CD4-positive, alpha-beta T cell (primary cell): ENCODE results near the gene KPNA3. TPM values are rescaled to one million over a fixed set of nuclear protein-coding genes. Genes with fewer than 3 reads are reported as not detected.
"Not testable (repeated sequence)": the region's sequence is repeated elsewhere in the genome, so short reads cannot be mapped to it uniquely, and the experiment has no call there.

ENCODE experiments used
- ATAC-seq: fragments of 200-7000 bp; cut with Tn5 transposase; one replicate; pipeline ENCODE4 v1.10.0; 2022; ENCODE audit warnings: mild to moderate bottlenecking; ENCODE audit not compliant: poor library complexity
- CTCF ChIA-PET: fragments of 350-600 bp; sonication (Branson Sonifier 250); formaldehyde crosslinking; loops from one replicate; lab custom pipeline; 2021; ENCODE audit warnings: antibody characterized with exemption, inconsistent platforms; lab: Charles Lee
- POLR2A ChIA-PET: fragments of 350-600 bp; sonication (Branson Sonifier 250); formaldehyde crosslinking; loops from one replicate; lab custom pipeline; 2021; ENCODE audit warnings: antibody characterized with exemption, inconsistent platforms; lab: Charles Lee
- DNase-seq, 14 experiments: peaks; one replicate each; pipeline ENCODE4 v3.0.0-alpha.2; 2013 to 2020; ENCODE audit warnings: mixed read lengths in 2 of 14
- H3K27ac ChIP-seq, 2 donors: one replicate each; pipeline versions ENCODE4 v1.5.1 to v1.7.0; 2013; ENCODE audit warnings: low read length in 2 of 2, low read depth in 1 of 2, mild to moderate bottlenecking in 1 of 2
- H3K27me3 ChIP-seq, 2 experiments: 1 replicate in 1 of 2; 2 replicates in 1 of 2; pipeline versions ENCODE4 v1.6.1 to v1.7.0; 2013; ENCODE audit warnings: low read length in 2 of 2, control low read depth in 1 of 2, mild to moderate bottlenecking in 1 of 2, moderate library complexity in 1 of 2; ENCODE audit not compliant: insufficient read depth in 2 of 2, control insufficient read depth in 1 of 2
- H3K36me3 ChIP-seq: one replicate; pipeline ENCODE4 v1.6.1; 2013; ENCODE audit warnings: low read length, control low read depth; ENCODE audit not compliant: insufficient read depth
- H3K4me1 ChIP-seq: one replicate; pipeline ENCODE4 v1.6.1; 2013; ENCODE audit warnings: low read length, control low read depth; ENCODE audit not compliant: insufficient read depth
- H3K4me3 ChIP-seq: one replicate; pipeline ENCODE4 v1.5.1; 2013; ENCODE audit warnings: mild to moderate bottlenecking, low read length, moderate library complexity
- H3K9me3 ChIP-seq, 2 experiments: 1 replicate in 1 of 2; 2 replicates in 1 of 2; pipeline versions ENCODE4 v1.6.1 to v1.7.0; 2013; ENCODE audit warnings: low read length in 2 of 2, mild to moderate bottlenecking in 2 of 2, control low read depth in 1 of 2, moderate library complexity in 1 of 2; ENCODE audit not compliant: control insufficient read depth in 1 of 2, insufficient read depth in 1 of 2
- H3K27ac Mint-ChIP-seq: one replicate; pipeline ENCODE4 v1.8.0; 2020; ENCODE audit warnings: mixed read lengths
- H3K27me3 Mint-ChIP-seq: one replicate; pipeline ENCODE4 v1.8.0; 2021; ENCODE audit warnings: mixed read lengths
- H3K36me3 Mint-ChIP-seq: one replicate; pipeline ENCODE4 v1.8.0; 2021; ENCODE audit warnings: low read depth, mixed read lengths
- H3K4me1 Mint-ChIP-seq: one replicate; pipeline ENCODE4 v1.8.0; 2021; ENCODE audit warnings: low read depth, mixed read lengths
- H3K4me3 Mint-ChIP-seq: one replicate; pipeline ENCODE4 v1.8.0; 2020; ENCODE audit warnings: mild to moderate bottlenecking, mixed read lengths
- H3K9me3 Mint-ChIP-seq: one replicate; pipeline ENCODE4 v1.8.0; 2020; ENCODE audit warnings: mixed read lengths
- intact Hi-C, 2 experiments: fragments of 100-400 bp; cut with DNase I in 1 of 2; cut with micrococcal nuclease in 1 of 2; formaldehyde crosslinking; loops; one replicate each; pipeline versions ENCODE4 v1.15.1 to v1.9.0; 2023 to 2025; cut with DNase I, micrococcal nuclease
- total RNA-seq, 174 experiments: library from RNA in 2 of 174; stranded (reverse) in 2 of 174; gene quantifications; one replicate each; pipeline ENCODE4 v1.2.3 and lab custom pipeline; 2021 to 2026
- TF ChIP-seq, protein P1 (sequence below): fragments of 200-600 bp; IDR thresholded peaks from one replicate; pipeline ENCODE4 v1.8.0; 2022; ENCODE audit warnings: antibody characterized with exemption, mild to moderate bottlenecking

The KPNA3 gene
- total RNA-seq, 2 experiments from 2014 or later = 15.7 to 17.3 TPM

GRCh38 chr13:49716615-49717014 is 75.9 kb downstream of the KPNA3 start:
- peaks cover 89% of the 10 kb centered on the region for H3K36me3 Mint-ChIP-seq
- CTCF ChIA-PET = no interaction called here
- TF ChIP-seq, protein P1, sequence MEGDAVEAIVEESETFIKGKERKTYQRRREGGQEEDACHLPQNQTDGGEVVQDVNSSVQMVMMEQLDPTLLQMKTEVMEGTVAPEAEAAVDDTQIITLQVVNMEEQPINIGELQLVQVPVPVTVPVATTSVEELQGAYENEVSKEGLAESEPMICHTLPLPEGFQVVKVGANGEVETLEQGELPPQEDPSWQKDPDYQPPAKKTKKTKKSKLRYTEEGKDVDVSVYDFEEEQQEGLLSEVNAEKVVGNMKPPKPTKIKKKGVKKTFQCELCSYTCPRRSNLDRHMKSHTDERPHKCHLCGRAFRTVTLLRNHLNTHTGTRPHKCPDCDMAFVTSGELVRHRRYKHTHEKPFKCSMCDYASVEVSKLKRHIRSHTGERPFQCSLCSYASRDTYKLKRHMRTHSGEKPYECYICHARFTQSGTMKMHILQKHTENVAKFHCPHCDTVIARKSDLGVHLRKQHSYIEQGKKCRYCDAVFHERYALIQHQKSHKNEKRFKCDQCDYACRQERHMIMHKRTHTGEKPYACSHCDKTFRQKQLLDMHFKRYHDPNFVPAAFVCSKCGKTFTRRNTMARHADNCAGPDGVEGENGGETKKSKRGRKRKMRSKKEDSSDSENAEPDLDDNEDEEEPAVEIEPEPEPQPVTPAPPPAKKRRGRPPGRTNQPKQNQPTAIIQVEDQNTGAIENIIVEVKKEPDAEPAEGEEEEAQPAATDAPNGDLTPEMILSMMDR = no peak

GRCh38 chr13:49714757-49715156 is 77.7 kb downstream of the KPNA3 start:
- DNase-seq = no peak
- peaks cover 11% of the 10 kb centered on the region for H3K9me3 Mint-ChIP-seq
- H3K27ac Mint-ChIP-seq = no peak overlapping the region
- CTCF ChIA-PET = no interaction called here
- TF ChIP-seq, protein P1 = no peak
- POLR2A ChIA-PET = no interaction called here
- Histone ChIP-seq H3K9me3 (peaks cover 4 to 5% of the 10 kb centered on the region in 2 experiments), H3K4me3 (no peak overlapping the region), H3K4me1 (no peaks in the 10 kb centered on the region), H3K27ac (no peak overlapping the region), H3K36me3 (peaks cover 28% of the 10 kb centered on the region), H3K27me3 (no peaks in the 10 kb centered on the region)
- no peak overlapping the region for H3K4me3 Mint-ChIP-seq
- ATAC-seq = no peak
- intact Hi-C loops = no loop called here
- no peaks in the 10 kb centered on the region for H3K27me3 Mint-ChIP-seq
- no peaks in the 10 kb centered on the region for H3K4me1 Mint-ChIP-seq
- peaks cover 90% of the 10 kb centered on the region for H3K36me3 Mint-ChIP-seq

More at GRCh38 chr13:49716615-49717014, 75.9 kb downstream of the KPNA3 start:
- ATAC-seq (no peak), DNase-seq (no peak)
- H3K9me3 Mint-ChIP-seq = peaks cover 11% of the 10 kb centered on the region
- Histone ChIP-seq H3K4me1 (no peaks in the 10 kb centered on the region), H3K36me3 (peaks cover 37% of the 10 kb centered on the region), H3K9me3 (peaks cover 4 to 5% of the 10 kb centered on the region in 2 experiments), H3K27ac (no peak overlapping the region), H3K27me3 (no peaks in the 10 kb centered on the region), H3K4me3 (no peak overlapping the region)
- no peaks in the 10 kb centered on the region for H3K4me1 Mint-ChIP-seq
- H3K4me3 Mint-ChIP-seq = no peak overlapping the region
- H3K27ac Mint-ChIP-seq = no peak overlapping the region
- POLR2A ChIA-PET = no interaction called here
- intact Hi-C loops = no loop called here
- no peaks in the 10 kb centered on the region for H3K27me3 Mint-ChIP-seq

- H3K27ac Mint-ChIP-seq = no peak overlapping the region
Observed at GRCh38 chr13:49711218-49711863, 81.1 kb downstream of the KPNA3 start.

GRCh38 chr13:49704264-49704663 is 88.2 kb downstream of the KPNA3 start:
- H3K27me3 Mint-ChIP-seq, H3K27me3 ChIP-seq, H3K27ac Mint-ChIP-seq, CTCF ChIA-PET, H3K9me3 Mint-ChIP-seq, intact Hi-C loops, H3K27ac ChIP-seq, DNase-seq, ATAC-seq, H3K4me3 ChIP-seq, POLR2A ChIA-PET, H3K9me3 ChIP-seq, H3K4me3 Mint-ChIP-seq, H3K4me1 ChIP-seq, H3K4me1 Mint-ChIP-seq: not testable (repeated sequence)
- peaks cover 38% of the 10 kb centered on the region for H3K36me3 ChIP-seq
- peaks cover 58% of the 10 kb centered on the region for H3K36me3 Mint-ChIP-seq

More at GRCh38 chr13:49711218-49711863, 81.1 kb downstream of the KPNA3 start:
- H3K9me3 ChIP-seq = peaks cover 2 to 5% of the 10 kb centered on the region in 2 experiments
- TF ChIP-seq, protein P1 = no peak
- Mint-ChIP-seq H3K9me3 (peaks cover 2% of the 10 kb centered on the region), H3K36me3 (peaks cover 81% of the 10 kb centered on the region), H3K4me1 (no peaks in the 10 kb centered on the region), H3K27me3 (no peaks in the 10 kb centered on the region), H3K4me3 (no peak overlapping the region)
- intact Hi-C loops = no loop called here
- ATAC-seq = no peak
- ChIA-PET CTCF (no interaction called here), POLR2A (interaction anchor here (1.0 kb wide), 1 partner anchor 81 kb away, joined by 3 read pairs; the partner anchor contains the start of gene KPNA3)
- DNase-seq = no peak
- no peaks in the 10 kb centered on the region for H3K4me1 ChIP-seq
- H3K36me3 ChIP-seq = peaks cover 26% of the 10 kb centered on the region
- no peaks in the 10 kb centered on the region for H3K27me3 ChIP-seq
- no peak overlapping the region for H3K27ac ChIP-seq
- no peak overlapping the region for H3K4me3 ChIP-seq
